HEK293 (cell line): ENCODE results near the gene NUP35.

Source experiments
- CTCF ChIA-PET: fragments of 350-600 bp; formaldehyde crosslinking; extraction: SDS; loops from one replicate; lab custom pipeline; 2021; ENCODE audit warnings: antibody characterized with exemption; lab: Yijun Ruan, JAX
- POLR2A ChIA-PET: fragments of 300-600 bp; formaldehyde crosslinking; extraction: SDS; loops from one replicate; lab custom pipeline; 2020; ENCODE audit warnings: antibody characterized with exemption, inconsistent platforms; lab: Yijun Ruan, JAX
- H3K27ac ChIP-seq: fragments of 200-500 bp; sonication (Bioruptor generic); 2 replicates; pipeline ENCODE4 v1.5.1; 2014; ENCODE audit warnings: low read depth, low read length, control low read depth, inconsistent platforms; ENCODE audit errors: extremely low read depth
- H3K36me3 ChIP-seq, 2 experiments: fragments of 200-500 bp in 1 of 2; sonication (Bioruptor generic) in 1 of 2; 1 replicate in 1 of 2; 2 replicates in 1 of 2; pipeline ENCODE4 v1.5.1; 2014 to 2017; ENCODE audit warnings: inconsistent platforms in 2 of 2, low read length in 2 of 2; ENCODE audit not compliant: control insufficient read depth in 2 of 2, insufficient read depth in 1 of 2
- H3K4me1 ChIP-seq: fragments of 200-500 bp; sonication (Bioruptor generic); 2 replicates; pipeline ENCODE4 v1.5.1; 2014; ENCODE audit warnings: mild to moderate bottlenecking, low read length, inconsistent platforms; ENCODE audit not compliant: control insufficient read depth, insufficient read depth
- H3K4me3 ChIP-seq: 2 replicates; pipeline ENCODE4 v1.5.1; 2011; ENCODE audit warnings: low read depth, mild to moderate bottlenecking, control low read depth, low read length, moderate library complexity
- H3K9me3 ChIP-seq: fragments of 200-500 bp; sonication (Bioruptor generic); 2 replicates; pipeline ENCODE4 v1.5.1; 2014; ENCODE audit warnings: low read depth, low read length, inconsistent platforms; ENCODE audit not compliant: control insufficient read depth, insufficient read depth
- GLI4 ChIP-seq: fragments of 450-650 bp; formaldehyde crosslinking; IDR thresholded peaks from 2 replicates; pipeline ENCODE4 v1.5.1; 2016; ENCODE audit warnings: missing biosample characterization, missing genetic modification characterization
- KLF7 ChIP-seq: fragments of 450-650 bp; formaldehyde crosslinking; IDR thresholded peaks from 2 replicates; pipeline ENCODE4 v1.5.1; 2016; ENCODE audit warnings: missing biosample characterization, missing genetic modification characterization, borderline replicate concordance
- KLF9 ChIP-seq: fragments of 450-650 bp; formaldehyde crosslinking; IDR thresholded peaks from 2 replicates; pipeline ENCODE4 v1.5.1; 2016; ENCODE audit warnings: missing biosample characterization, missing genetic modification characterization, low read depth
- ZBTB21 ChIP-seq: fragments of 450-650 bp; formaldehyde crosslinking; IDR thresholded peaks from 2 replicates; pipeline ENCODE4 v1.5.1; 2017; ENCODE audit warnings: missing biosample characterization, missing genetic modification characterization
- ZFP3 ChIP-seq: fragments of 450-650 bp; formaldehyde crosslinking; IDR thresholded peaks from 2 replicates; pipeline ENCODE4 v1.5.1; 2016; ENCODE audit warnings: low read depth, missing biosample characterization, missing genetic modification characterization
- ZIC2 ChIP-seq: fragments of 450-650 bp; formaldehyde crosslinking; IDR thresholded peaks from 2 replicates; pipeline ENCODE4 v1.5.1; 2016; ENCODE audit warnings: missing biosample characterization, missing genetic modification characterization
- ZNF10 ChIP-seq: fragments of 450-650 bp; formaldehyde crosslinking; IDR thresholded peaks from 2 replicates; pipeline ENCODE4 v1.5.1; 2017; ENCODE audit warnings: missing biosample characterization, missing genetic modification characterization
- ZNF169 ChIP-seq: fragments of 450-650 bp; formaldehyde crosslinking; IDR thresholded peaks from 2 replicates; pipeline ENCODE4 v1.5.1; 2016; ENCODE audit warnings: missing biosample characterization, missing genetic modification characterization
- ZNF214 ChIP-seq: fragments of 450-650 bp; formaldehyde crosslinking; IDR thresholded peaks from 2 replicates; pipeline ENCODE4 v1.5.1; 2017; ENCODE audit warnings: missing biosample characterization, mild to moderate bottlenecking, missing genetic modification characterization, borderline replicate concordance
- ZNF274 ChIP-seq, 2 experiments: fragments of 200-500 bp in 1 of 2; fragments of 450-650 bp in 1 of 2; sonication (Bioruptor generic) in 1 of 2; formaldehyde crosslinking in 1 of 2; IDR thresholded peaks; 2 replicates each; pipeline versions ENCODE4 v1.5.1 to v1.6.1; 2014 to 2016; ENCODE audit warnings: borderline replicate concordance in 1 of 2, inconsistent platforms in 1 of 2, low read length in 1 of 2, missing biosample characterization in 1 of 2, missing genetic modification characterization in 1 of 2
- ZNF302 ChIP-seq: fragments of 450-650 bp; formaldehyde crosslinking; IDR thresholded peaks from 2 replicates; pipeline ENCODE4 v1.5.1; 2016; ENCODE audit warnings: missing biosample characterization, missing genetic modification characterization, low read depth
- ZNF341 ChIP-seq: fragments of 450-650 bp; formaldehyde crosslinking; IDR thresholded peaks from 2 replicates; pipeline ENCODE4; 2016; ENCODE audit warnings: low read depth, missing biosample characterization, missing genetic modification characterization
- ZNF404 ChIP-seq: fragments of 450-650 bp; formaldehyde crosslinking; IDR thresholded peaks from 2 replicates; pipeline ENCODE4 v1.5.1; 2017; ENCODE audit warnings: missing biosample characterization, missing genetic modification characterization
- ZNF501 ChIP-seq: fragments of 450-650 bp; formaldehyde crosslinking; IDR thresholded peaks from 2 replicates; pipeline ENCODE4 v1.5.1; 2016; ENCODE audit warnings: missing biosample characterization, missing genetic modification characterization
- ZNF571 ChIP-seq: fragments of 450-650 bp; formaldehyde crosslinking; IDR thresholded peaks from 2 replicates; pipeline ENCODE4 v1.5.0; 2017; ENCODE audit warnings: missing biosample characterization, missing genetic modification characterization
- ZNF610 ChIP-seq: fragments of 450-650 bp; formaldehyde crosslinking; IDR thresholded peaks from 2 replicates; pipeline ENCODE4 v1.5.1; 2016; ENCODE audit warnings: missing biosample characterization, missing genetic modification characterization, borderline replicate concordance
- ZNF654 ChIP-seq: fragments of 450-650 bp; formaldehyde crosslinking; IDR thresholded peaks from 2 replicates; pipeline ENCODE4 v1.5.1; 2016; ENCODE audit warnings: low read depth, missing biosample characterization, missing genetic modification characterization
- ZNF660 ChIP-seq: fragments of 450-650 bp; IDR thresholded peaks from 2 replicates; pipeline ENCODE4 v1.5.1; 2018; ENCODE audit warnings: missing biosample characterization, mild to moderate bottlenecking, missing genetic modification characterization
- ZNF670 ChIP-seq: fragments of 450-650 bp; formaldehyde crosslinking; IDR thresholded peaks from 2 replicates; pipeline ENCODE4 v1.5.1; 2016; ENCODE audit warnings: missing biosample characterization, missing genetic modification characterization, low read depth
- ZNF76 ChIP-seq: fragments of 450-650 bp; formaldehyde crosslinking; IDR thresholded peaks from 2 replicates; pipeline ENCODE4; 2016; ENCODE audit warnings: low read depth, missing biosample characterization, missing genetic modification characterization, borderline replicate concordance
- ZNF837 ChIP-seq: fragments of 450-650 bp; formaldehyde crosslinking; IDR thresholded peaks from 2 replicates; pipeline ENCODE4 v1.5.1; 2016; ENCODE audit warnings: missing biosample characterization, missing genetic modification characterization
- TF ChIP-seq, protein P1 (sequence below): fragments of 450-650 bp; formaldehyde crosslinking; IDR thresholded peaks from 2 replicates; pipeline ENCODE4 v1.5.1; 2016; ENCODE audit warnings: missing biosample characterization, missing genetic modification characterization
- TF ChIP-seq, protein P2 (sequence below): sonication (generic); formaldehyde crosslinking; IDR thresholded peaks from 2 replicates; pipeline ENCODE4 v1.8.1; 2022; ENCODE audit warnings: mild to moderate bottlenecking, moderate library complexity, missing genetic modification reagents
- TF ChIP-seq, protein P3 (sequence below): fragments of 450-650 bp; formaldehyde crosslinking; IDR thresholded peaks from 2 replicates; pipeline ENCODE4 v1.5.1; 2016; ENCODE audit warnings: missing biosample characterization, missing genetic modification characterization
- TF ChIP-seq, protein P4 (sequence below): fragments of 450-650 bp; formaldehyde crosslinking; IDR thresholded peaks from 2 replicates; pipeline ENCODE4 v1.5.1; 2016; ENCODE audit warnings: missing biosample characterization, missing genetic modification characterization
- TF ChIP-seq, protein P5 (sequence below): fragments of 450-650 bp; formaldehyde crosslinking; IDR thresholded peaks from 2 replicates; pipeline ENCODE4 v1.5.1; 2017; ENCODE audit warnings: missing biosample characterization, missing genetic modification characterization

NUP35 gene

DNA sequence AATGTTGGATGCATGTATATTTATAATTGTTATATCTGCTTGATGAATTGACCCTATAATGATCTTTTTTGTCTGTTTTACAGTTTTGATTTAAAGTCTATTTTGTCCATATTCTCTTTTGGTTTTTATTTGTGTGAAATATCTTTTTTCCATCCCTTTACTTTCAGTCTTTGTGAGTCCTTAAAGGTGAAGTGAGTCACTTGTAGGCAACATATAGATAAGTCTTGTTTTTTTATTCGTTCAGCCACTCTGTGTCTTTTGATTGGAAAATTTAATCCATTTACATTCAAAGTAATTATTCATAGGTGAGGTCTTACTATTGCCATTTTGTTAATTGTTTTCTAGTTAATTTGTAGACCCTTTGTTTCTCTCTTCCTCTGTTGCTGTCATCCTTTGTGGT is 62.5 kb downstream of the NUP35 start:
- no peaks in the 10 kb centered on the region for H3K4me1 ChIP-seq
- no peak overlapping the region for H3K27ac ChIP-seq
- TF ChIP-seq ZNF274 (IDR thresholded peaks at IDR 0.05; ENCODE audit: low read length) = no peak
- TF ChIP-seq ZNF274 (tag by site-specific recombination; IDR thresholded peaks at IDR 0.05; ENCODE audit: borderline replicate concordance) = no peak
- TF ChIP-seq ZNF10 (tag by site-specific recombination) = no peak
- no peak for TF ChIP-seq ZNF404
- TF ChIP-seq GLI4 = no peak
- TF ChIP-seq, protein P1, sequence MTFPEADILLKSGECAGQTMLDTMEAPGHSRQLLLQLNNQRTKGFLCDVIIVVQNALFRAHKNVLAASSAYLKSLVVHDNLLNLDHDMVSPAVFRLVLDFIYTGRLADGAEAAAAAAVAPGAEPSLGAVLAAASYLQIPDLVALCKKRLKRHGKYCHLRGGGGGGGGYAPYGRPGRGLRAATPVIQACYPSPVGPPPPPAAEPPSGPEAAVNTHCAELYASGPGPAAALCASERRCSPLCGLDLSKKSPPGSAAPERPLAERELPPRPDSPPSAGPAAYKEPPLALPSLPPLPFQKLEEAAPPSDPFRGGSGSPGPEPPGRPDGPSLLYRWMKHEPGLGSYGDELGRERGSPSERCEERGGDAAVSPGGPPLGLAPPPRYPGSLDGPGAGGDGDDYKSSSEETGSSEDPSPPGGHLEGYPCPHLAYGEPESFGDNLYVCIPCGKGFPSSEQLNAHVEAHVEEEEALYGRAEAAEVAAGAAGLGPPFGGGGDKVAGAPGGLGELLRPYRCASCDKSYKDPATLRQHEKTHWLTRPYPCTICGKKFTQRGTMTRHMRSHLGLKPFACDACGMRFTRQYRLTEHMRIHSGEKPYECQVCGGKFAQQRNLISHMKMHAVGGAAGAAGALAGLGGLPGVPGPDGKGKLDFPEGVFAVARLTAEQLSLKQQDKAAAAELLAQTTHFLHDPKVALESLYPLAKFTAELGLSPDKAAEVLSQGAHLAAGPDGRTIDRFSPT (tag by site-specific recombination) = no peak
- no peak for TF ChIP-seq ZNF660 (tag by site-specific recombination)
- TF ChIP-seq ZFP3 (tag by site-specific recombination) = no peak
- TF ChIP-seq ZNF214 (tag by site-specific recombination) = no peak
- no peak for TF ChIP-seq KLF9 (tag by site-specific recombination)
- TF ChIP-seq, protein P2, sequence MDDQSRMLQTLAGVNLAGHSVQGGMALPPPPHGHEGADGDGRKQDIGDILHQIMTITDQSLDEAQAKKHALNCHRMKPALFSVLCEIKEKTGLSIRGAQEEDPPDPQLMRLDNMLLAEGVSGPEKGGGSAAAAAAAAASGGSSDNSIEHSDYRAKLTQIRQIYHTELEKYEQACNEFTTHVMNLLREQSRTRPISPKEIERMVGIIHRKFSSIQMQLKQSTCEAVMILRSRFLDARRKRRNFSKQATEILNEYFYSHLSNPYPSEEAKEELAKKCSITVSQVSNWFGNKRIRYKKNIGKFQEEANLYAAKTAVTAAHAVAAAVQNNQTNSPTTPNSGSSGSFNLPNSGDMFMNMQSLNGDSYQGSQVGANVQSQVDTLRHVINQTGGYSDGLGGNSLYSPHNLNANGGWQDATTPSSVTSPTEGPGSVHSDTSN = no peak
- TF ChIP-seq ZNF610 = no peak
- TF ChIP-seq ZNF501 (tag by site-specific recombination) = no peak
- TF ChIP-seq, protein P3, sequence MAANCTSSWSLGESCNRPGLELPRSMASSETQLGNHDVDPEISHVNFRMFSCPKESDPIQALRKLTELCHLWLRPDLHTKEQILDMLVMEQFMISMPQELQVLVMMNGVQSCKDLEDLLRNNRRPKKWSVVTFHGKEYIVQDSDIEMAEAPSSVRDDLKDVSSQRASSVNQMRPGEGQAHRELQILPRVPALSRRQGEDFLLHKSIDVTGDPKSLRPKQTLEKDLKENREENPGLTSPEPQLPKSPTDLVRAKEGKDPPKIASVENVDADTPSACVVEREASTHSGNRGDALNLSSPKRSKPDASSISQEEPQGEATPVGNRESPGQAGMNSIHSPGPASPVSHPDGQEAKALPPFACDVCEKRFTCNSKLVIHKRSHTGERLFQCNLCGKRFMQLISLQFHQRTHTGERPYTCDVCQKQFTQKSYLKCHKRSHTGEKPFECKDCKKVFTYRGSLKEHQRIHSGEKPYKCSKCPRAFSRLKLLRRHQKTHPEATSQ (tag by site-specific recombination) = no peak
- ChIA-PET POLR2A (no interaction called here), CTCF (no interaction called here)
- H3K4me3 ChIP-seq = no peak overlapping the region
- peaks cover 31 to 38% of the 10 kb centered on the region in 2 experiments for H3K36me3 ChIP-seq
- H3K9me3 ChIP-seq = no peaks in the 10 kb centered on the region

DNA sequence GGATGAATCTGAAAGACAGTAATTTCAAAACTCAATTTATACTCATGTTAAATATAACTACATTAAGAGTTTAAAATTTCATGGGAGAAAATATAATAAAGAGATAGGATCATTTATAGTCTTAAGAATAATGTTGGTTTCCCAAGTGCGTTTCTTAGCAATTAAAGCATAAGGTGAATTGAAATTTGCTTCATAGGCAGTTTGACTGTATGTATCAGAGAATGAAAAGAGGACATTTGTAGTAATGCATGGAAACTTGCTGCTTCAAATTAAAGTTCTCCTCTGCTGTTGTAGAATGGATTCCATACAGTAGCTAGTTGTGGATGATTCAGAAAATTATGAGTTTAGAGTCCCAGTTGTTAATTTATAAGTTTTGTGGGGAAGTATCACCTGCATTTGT is 68.1 kb downstream of the NUP35 start:
- CTCF ChIA-PET = no interaction called here
- H3K9me3 ChIP-seq = no peaks in the 10 kb centered on the region
- no peak overlapping the region for H3K27ac ChIP-seq
- H3K4me3 ChIP-seq = no peak overlapping the region
- POLR2A ChIA-PET = no interaction called here
- H3K36me3 ChIP-seq = peaks cover 12 to 21% of the 10 kb centered on the region in 2 experiments
- H3K4me1 ChIP-seq = no peaks in the 10 kb centered on the region
- TF ChIP-seq ZNF670 (no peak), ZIC2 (tag by site-specific recombination) (no peak), ZNF76 (no peak), KLF7 (tag by site-specific recombination) (no peak), ZNF10 (tag by site-specific recombination) (no peak), ZBTB21 (no peak), ZNF341 (tag by site-specific recombination) (no peak), ZNF837 (tag by site-specific recombination) (no peak), ZNF169 (tag by site-specific recombination) (no peak), ZNF302 (no peak), ZNF571 (no peak), ZNF654 (tag by site-specific recombination) (no peak)
- TF ChIP-seq, protein P4, sequence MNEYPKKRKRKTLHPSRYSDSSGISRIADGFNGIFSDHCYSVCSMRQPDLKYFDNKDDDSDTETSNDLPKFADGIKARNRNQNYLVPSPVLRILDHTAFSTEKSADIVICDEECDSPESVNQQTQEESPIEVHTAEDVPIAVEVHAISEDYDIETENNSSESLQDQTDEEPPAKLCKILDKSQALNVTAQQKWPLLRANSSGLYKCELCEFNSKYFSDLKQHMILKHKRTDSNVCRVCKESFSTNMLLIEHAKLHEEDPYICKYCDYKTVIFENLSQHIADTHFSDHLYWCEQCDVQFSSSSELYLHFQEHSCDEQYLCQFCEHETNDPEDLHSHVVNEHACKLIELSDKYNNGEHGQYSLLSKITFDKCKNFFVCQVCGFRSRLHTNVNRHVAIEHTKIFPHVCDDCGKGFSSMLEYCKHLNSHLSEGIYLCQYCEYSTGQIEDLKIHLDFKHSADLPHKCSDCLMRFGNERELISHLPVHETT = no peak
- TF ChIP-seq, protein P1 (tag by site-specific recombination) = no peak
- TF ChIP-seq, protein P5, sequence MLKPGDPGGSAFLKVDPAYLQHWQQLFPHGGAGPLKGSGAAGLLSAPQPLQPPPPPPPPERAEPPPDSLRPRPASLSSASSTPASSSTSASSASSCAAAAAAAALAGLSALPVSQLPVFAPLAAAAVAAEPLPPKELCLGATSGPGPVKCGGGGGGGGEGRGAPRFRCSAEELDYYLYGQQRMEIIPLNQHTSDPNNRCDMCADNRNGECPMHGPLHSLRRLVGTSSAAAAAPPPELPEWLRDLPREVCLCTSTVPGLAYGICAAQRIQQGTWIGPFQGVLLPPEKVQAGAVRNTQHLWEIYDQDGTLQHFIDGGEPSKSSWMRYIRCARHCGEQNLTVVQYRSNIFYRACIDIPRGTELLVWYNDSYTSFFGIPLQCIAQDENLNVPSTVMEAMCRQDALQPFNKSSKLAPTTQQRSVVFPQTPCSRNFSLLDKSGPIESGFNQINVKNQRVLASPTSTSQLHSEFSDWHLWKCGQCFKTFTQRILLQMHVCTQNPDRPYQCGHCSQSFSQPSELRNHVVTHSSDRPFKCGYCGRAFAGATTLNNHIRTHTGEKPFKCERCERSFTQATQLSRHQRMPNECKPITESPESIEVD = no peak
